HepG2 (cell line): ENCODE data around the gene NKD1. TPM values are rescaled to one million over a fixed set of nuclear protein-coding genes. Genes with fewer than 3 reads are reported as not detected.

ENCODE experiments used
- ERF ChIP-seq: IDR thresholded peaks from 2 replicates; pipeline ENCODE4 v1.6.1; 2018; ENCODE audit warnings: missing biosample characterization, missing genetic modification reagents
- FLYWCH1 ChIP-seq: sonication (generic); formaldehyde crosslinking; IDR thresholded peaks from 2 replicates; pipeline ENCODE4 v1.8.1; 2023; ENCODE audit warnings: mild to moderate bottlenecking, missing genetic modification reagents
- GATA4 ChIP-seq: sonication (generic); IDR thresholded peaks from 2 replicates; pipeline ENCODE4 v1.6.1; 2016; ENCODE audit warnings: antibody characterized with exemption, low read depth, borderline replicate concordance
- GATAD2A ChIP-seq: IDR thresholded peaks from 2 replicates; pipeline ENCODE4 v1.6.1; 2016
- HMG20B ChIP-seq: conservative IDR thresholded peaks from 2 replicates; pipeline ENCODE4 v1.6.1; 2016; ENCODE audit warnings: missing genetic modification reagents, missing compliant biosample characterization
- KDM5B ChIP-seq: sonication (generic); formaldehyde crosslinking; IDR thresholded peaks from 2 replicates; pipeline ENCODE4 v1.4.0; 2020; ENCODE audit warnings: missing genetic modification reagents, mild to moderate bottlenecking, borderline replicate concordance
- KLF6 ChIP-seq: IDR thresholded peaks from 2 replicates; pipeline ENCODE4 v1.8.0; 2016; ENCODE audit warnings: missing biosample characterization, missing genetic modification reagents
- MYC ChIP-seq: sonication (generic); formaldehyde crosslinking; IDR thresholded peaks from 2 replicates; pipeline ENCODE4 v1.9.0; 2021; ENCODE audit warnings: missing genetic modification reagents, borderline replicate concordance
- NFRKB ChIP-seq: fragments of 450-650 bp; IDR thresholded peaks from 2 replicates; pipeline ENCODE4 v1.6.1; 2017
- NR2C2 ChIP-seq: sonication (generic); formaldehyde crosslinking; IDR thresholded peaks from 2 replicates; pipeline ENCODE4 v1.4.0; 2020; ENCODE audit warnings: missing genetic modification reagents, mild to moderate bottlenecking, moderate library complexity, borderline replicate concordance
- NR2F6 ChIP-seq, 2 experiments: IDR thresholded peaks; 2 replicates each; pipeline ENCODE4 v1.6.1; 2016; ENCODE audit warnings: antibody characterized with exemption in 1 of 2, mild to moderate bottlenecking in 1 of 2
- NRL ChIP-seq: sonication (generic); formaldehyde crosslinking; IDR thresholded peaks from 2 replicates; pipeline ENCODE4 v1.5.0; 2020; ENCODE audit warnings: missing genetic modification reagents, mild to moderate bottlenecking, moderate library complexity, borderline replicate concordance
- RBM22 ChIP-seq: fragments of 200-400 bp; formaldehyde crosslinking; optimal IDR thresholded peaks from 2 replicates; pipeline ENCODE3; 2017; ENCODE audit warnings: mild to moderate bottlenecking, low read length, moderate library complexity
- SATB2 ChIP-seq: sonication (generic); formaldehyde crosslinking; IDR thresholded peaks from 2 replicates; pipeline ENCODE4 v1.5.0; 2020; ENCODE audit warnings: missing genetic modification reagents
- SIX4 ChIP-seq: sonication (generic); formaldehyde crosslinking; IDR thresholded peaks from 2 replicates; pipeline ENCODE4 v1.4.0; 2020; ENCODE audit warnings: missing genetic modification reagents
- SMC3 ChIP-seq: IDR thresholded peaks from 2 replicates; pipeline ENCODE4 v1.6.1; 2011; ENCODE audit warnings: low read length, improper control_type of control experiment
- USF2 ChIP-seq, 2 experiments: sonication (generic) in 1 of 2; formaldehyde crosslinking in 1 of 2; IDR thresholded peaks; 2 replicates each; pipeline versions ENCODE4 v1.5.1 to v1.6.1; 2011 to 2020; ENCODE audit warnings: borderline replicate concordance in 1 of 2, low read depth in 1 of 2, low read length in 1 of 2, mild to moderate bottlenecking in 1 of 2, missing genetic modification reagents in 1 of 2, moderate library complexity in 1 of 2
- YEATS4 ChIP-seq: sonication (generic); formaldehyde crosslinking; IDR thresholded peaks from 2 replicates; pipeline ENCODE4 v1.4.0; 2020; ENCODE audit warnings: missing genetic modification reagents, borderline replicate concordance
- ZBTB8A ChIP-seq: sonication (generic); formaldehyde crosslinking; IDR thresholded peaks from 2 replicates; pipeline ENCODE4 v1.4.0; 2020; ENCODE audit warnings: mild to moderate bottlenecking, low read depth, missing genetic modification reagents, borderline replicate concordance
- ZKSCAN8 ChIP-seq: IDR thresholded peaks from 2 replicates; pipeline ENCODE4 v1.6.1; 2016; ENCODE audit warnings: borderline replicate concordance, missing genetic modification reagents, missing compliant biosample characterization
- ZNF143 ChIP-seq: sonication (generic); formaldehyde crosslinking; IDR thresholded peaks from 2 replicates; pipeline ENCODE4 v1.4.0; 2020; ENCODE audit warnings: missing genetic modification reagents
- ZNF569 ChIP-seq: sonication (generic); formaldehyde crosslinking; IDR thresholded peaks from 2 replicates; pipeline ENCODE4 v1.5.0; 2020; ENCODE audit warnings: mild to moderate bottlenecking, missing genetic modification reagents, moderate library complexity, borderline replicate concordance
- ZNF644 ChIP-seq: IDR thresholded peaks from 2 replicates; pipeline ENCODE4 v1.6.1; 2016; ENCODE audit warnings: low read depth
- polyA plus RNA-seq, 8 experiments: library from polyadenylated mRNA; depleted of rRNA in 3 of 8; stranded (reverse) in 7 of 8; unstranded in 1 of 8; fragments of >200 nt; fragmentation: Illumina TruSeq in 4 of 8; extraction: Trizol in 4 of 8; gene quantifications; 2 replicates each; pipeline versions ENCODE4 v1.2.1 to v1.2.3, GENCODE V29; 2011 to 2016; ENCODE audit warnings: low read depth in 4 of 8, missing spikeins in 1 of 8, mixed read lengths in 1 of 8; ENCODE audit not compliant: insufficient read depth in 1 of 8
- total RNA-seq, 5 experiments: library from RNA; depleted of rRNA; stranded (reverse); fragments of >200 nt; fragmentation: Illumina TruSeq; extraction: Trizol; gene quantifications; 2 replicates each; pipeline ENCODE4 v1.2.3, GENCODE V29; 2016; ENCODE audit warnings: low read depth in 1 of 5
- TF ChIP-seq, protein P1 (sequence below): sonication (generic); formaldehyde crosslinking; IDR thresholded peaks from 2 replicates; pipeline ENCODE4 v1.5.0; 2020; ENCODE audit warnings: mild to moderate bottlenecking, missing genetic modification reagents
- TF ChIP-seq, protein P2 (sequence below): sonication (generic); formaldehyde crosslinking; IDR thresholded peaks from 2 replicates; pipeline ENCODE4 v1.4.0; 2020; ENCODE audit warnings: missing genetic modification reagents

The NKD1 gene
- total and polyA plus RNA-seq, 2 of the 13 experiments (the other 11 are each of a cell fraction or from before 2014, with no cell fraction given) = 70.4 to 121 TPM

GRCh38 chr16:50667497-50668367 is 119.5 kb downstream of the NKD1 start (continued):
- TF ChIP-seq, protein P1, sequence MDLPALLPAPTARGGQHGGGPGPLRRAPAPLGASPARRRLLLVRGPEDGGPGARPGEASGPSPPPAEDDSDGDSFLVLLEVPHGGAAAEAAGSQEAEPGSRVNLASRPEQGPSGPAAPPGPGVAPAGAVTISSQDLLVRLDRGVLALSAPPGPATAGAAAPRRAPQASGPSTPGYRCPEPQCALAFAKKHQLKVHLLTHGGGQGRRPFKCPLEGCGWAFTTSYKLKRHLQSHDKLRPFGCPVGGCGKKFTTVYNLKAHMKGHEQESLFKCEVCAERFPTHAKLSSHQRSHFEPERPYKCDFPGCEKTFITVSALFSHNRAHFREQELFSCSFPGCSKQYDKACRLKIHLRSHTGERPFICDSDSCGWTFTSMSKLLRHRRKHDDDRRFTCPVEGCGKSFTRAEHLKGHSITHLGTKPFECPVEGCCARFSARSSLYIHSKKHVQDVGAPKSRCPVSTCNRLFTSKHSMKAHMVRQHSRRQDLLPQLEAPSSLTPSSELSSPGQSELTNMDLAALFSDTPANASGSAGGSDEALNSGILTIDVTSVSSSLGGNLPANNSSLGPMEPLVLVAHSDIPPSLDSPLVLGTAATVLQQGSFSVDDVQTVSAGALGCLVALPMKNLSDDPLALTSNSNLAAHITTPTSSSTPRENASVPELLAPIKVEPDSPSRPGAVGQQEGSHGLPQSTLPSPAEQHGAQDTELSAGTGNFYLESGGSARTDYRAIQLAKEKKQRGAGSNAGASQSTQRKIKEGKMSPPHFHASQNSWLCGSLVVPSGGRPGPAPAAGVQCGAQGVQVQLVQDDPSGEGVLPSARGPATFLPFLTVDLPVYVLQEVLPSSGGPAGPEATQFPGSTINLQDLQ (CRISPR knock-in tag) = no peak
- no peak for TF ChIP-seq NR2F6 (IDR thresholded peaks at IDR 0.05)
- no peak for TF ChIP-seq NR2F6 (CRISPR knock-in tag; IDR thresholded peaks at IDR 0.05)
- no peak for TF ChIP-seq YEATS4
- no peak for TF ChIP-seq ZKSCAN8
- TF ChIP-seq ZBTB8A (CRISPR knock-in tag) = no peak
- TF ChIP-seq, protein P2, sequence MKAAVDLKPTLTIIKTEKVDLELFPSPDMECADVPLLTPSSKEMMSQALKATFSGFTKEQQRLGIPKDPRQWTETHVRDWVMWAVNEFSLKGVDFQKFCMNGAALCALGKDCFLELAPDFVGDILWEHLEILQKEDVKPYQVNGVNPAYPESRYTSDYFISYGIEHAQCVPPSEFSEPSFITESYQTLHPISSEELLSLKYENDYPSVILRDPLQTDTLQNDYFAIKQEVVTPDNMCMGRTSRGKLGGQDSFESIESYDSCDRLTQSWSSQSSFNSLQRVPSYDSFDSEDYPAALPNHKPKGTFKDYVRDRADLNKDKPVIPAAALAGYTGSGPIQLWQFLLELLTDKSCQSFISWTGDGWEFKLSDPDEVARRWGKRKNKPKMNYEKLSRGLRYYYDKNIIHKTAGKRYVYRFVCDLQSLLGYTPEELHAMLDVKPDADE = no peak
- no peak for TF ChIP-seq SIX4
- TF ChIP-seq KDM5B = 0 out of 2 replicates have a peak, but pooled peaks have one; percentile 57
- peak; percentile 25; the same call in 1 of the 2 replicates for TF ChIP-seq MYC (CRISPR knock-in tag)
- TF ChIP-seq FLYWCH1 (CRISPR knock-in tag) = no peak
- TF ChIP-seq NRL (CRISPR knock-in tag) = 0 out of 2 replicates have a peak, but pooled peaks have one; percentile 39
- no peak for TF ChIP-seq KLF6 (CRISPR knock-in tag)
- TF ChIP-seq ERF (CRISPR knock-in tag) = 0 out of 2 replicates have a peak, but pooled peaks have one; percentile 1
- TF ChIP-seq ZNF644 (CRISPR knock-in tag) = 0 out of 2 replicates have a peak, but pooled peaks have one; percentile 3
- no peak for TF ChIP-seq GATAD2A (CRISPR knock-in tag)
- TF ChIP-seq USF2 (IDR thresholded peaks at IDR 0.05; ENCODE audit: low read depth, low read length) = no peak
- TF ChIP-seq USF2 (CRISPR knock-in tag; IDR thresholded peaks at IDR 0.05; ENCODE audit: borderline replicate concordance) = no peak
- peak; percentile 47 for TF ChIP-seq SMC3
- TF ChIP-seq GATA4 = no peak
- TF ChIP-seq NR2C2 (CRISPR knock-in tag) = no peak
- TF ChIP-seq HMG20B (CRISPR knock-in tag) = no peak
- TF ChIP-seq NFRKB = no peak
- no peak for TF ChIP-seq RBM22
- TF ChIP-seq ZNF569 (CRISPR knock-in tag) = no peak
- no peak for TF ChIP-seq ZNF143 (CRISPR knock-in tag)
- no peak for TF ChIP-seq SATB2 (CRISPR knock-in tag)
